ENCODE measurements around the gene NABP2.
"Not testable (repeated sequence)": the region's sequence is repeated elsewhere in the genome, so short reads cannot be mapped to it uniquely, and the experiment has no call there.

NABP2 gene

DNA sequence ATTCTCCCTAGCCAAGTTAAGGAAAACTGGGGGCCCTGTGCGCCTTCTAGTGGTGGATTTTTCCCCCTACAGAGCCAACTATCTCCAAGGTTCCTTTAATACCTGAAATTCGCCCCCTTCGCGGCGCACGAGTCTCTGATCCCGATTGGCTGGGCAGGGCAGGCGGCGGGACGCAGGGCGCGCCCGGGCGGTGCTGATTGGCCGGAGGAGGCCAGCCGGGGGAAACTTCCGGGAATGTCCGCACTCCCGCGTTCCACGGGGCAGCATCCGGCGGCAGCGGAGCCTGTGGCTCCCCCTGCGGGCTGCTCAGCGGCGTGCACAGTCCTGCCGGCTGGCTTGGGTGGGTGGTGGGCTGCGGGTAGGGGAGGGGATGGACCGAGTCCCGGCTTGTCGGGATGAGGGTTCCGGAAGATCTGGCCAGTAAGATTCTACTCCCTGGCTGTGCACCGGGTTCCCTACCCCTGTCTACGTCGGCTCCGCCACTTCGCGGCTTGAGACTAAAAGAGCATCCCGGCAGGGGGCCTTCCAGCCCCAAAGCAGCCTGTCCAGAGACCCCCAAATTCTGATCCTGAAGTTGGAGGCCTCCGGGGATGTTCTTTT, at the start of gene NABP2:
Gene NABP2 (plus strand): TSS at position 241 of the 600 bp plus-strand sequence. CDS start 515 bp downstream, outside the sequence.
- DNase-seq, result peak; percentile 95 to 97

DNA sequence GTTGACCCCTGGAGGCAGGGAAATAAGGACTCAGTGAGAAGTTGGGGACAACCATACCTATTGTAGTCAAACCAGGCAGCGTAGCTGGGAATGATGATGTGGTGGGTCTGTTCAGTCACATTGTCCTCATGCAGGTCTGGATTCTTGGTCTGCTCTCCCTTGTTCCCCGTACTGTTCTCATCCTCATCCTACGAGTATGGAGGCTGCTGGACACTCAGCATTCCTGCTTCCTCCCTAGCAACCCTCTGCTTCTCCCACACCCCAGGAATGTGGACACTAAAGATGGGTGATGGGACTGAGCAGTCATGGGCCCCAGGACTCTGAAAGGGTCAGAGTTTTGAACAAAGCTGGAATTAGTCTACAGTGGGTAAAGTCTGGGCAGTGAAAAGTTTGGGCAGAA, 45.8 kb upstream of the NABP2 start:
- no peak for DNase-seq

DNA sequence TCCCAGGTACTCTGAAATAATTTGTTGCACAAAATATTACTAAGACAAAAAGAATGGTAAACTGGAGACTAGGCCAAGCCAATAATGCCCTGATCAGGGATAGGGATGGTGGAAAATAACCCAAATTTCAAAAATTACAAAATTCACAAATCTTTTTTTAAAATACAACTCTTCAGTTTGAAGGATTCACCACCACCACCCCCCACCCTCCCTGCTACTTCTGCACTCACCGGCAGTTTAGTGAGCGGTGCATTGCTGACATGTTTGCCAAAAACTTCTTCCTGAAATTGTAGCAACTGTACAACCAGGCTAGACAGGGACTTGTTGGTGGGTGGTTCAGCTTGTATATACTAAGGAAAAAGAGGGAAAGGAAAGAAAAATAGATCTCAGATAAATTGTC, 37.2 kb upstream of the NABP2 start:
- DNase-seq, result no peak

DNA sequence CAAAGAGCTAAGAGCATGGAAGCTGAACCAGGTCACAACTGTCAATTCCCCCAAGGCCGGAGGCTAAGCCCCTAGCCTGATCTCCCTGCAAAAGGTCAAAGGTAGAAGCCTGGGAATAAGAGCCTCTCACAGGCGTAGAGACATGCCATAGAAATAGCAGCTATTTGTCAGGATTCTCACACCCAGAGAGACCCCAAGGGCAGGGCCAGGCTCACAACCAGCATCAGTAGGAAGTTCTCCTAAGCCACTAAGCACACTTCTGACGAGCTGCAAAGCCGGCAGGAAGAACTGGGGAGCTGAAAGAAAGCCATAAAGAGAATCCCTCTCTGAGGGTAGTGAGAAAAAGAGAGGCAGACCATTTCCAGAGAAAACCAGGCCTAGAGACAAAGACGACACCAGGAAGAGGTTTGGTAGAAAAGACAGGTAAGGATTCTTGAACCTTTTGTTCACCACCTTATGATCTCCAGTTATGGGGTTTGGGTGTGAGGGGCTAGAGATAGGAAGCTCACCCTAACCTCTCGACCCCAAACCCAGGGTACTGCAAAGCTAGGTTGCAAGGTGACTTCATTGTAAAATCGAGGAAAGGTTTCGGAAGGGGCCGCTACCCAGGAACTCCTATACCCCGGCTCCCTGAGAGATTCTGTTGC, 35.9 kb upstream of the NABP2 start:
- DNase-seq, result no peak

DNA sequence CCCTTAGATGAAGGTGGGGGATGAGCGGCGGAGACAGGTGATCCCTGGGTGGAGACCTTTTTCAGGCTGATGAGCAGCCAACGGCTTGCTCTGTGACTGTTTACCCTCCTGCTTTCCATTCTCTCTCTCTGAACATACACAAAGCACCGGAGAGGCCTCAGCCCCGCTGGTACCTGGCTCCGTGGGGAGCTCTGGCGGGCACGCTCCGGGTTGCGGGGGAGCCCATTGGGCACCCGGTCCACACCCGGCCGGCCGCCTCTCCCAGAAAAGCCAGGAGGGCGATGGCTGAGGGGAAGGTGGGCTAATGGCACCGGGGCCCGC, 35.4 kb upstream of the NABP2 start:
- no peak for DNase-seq

DNA sequence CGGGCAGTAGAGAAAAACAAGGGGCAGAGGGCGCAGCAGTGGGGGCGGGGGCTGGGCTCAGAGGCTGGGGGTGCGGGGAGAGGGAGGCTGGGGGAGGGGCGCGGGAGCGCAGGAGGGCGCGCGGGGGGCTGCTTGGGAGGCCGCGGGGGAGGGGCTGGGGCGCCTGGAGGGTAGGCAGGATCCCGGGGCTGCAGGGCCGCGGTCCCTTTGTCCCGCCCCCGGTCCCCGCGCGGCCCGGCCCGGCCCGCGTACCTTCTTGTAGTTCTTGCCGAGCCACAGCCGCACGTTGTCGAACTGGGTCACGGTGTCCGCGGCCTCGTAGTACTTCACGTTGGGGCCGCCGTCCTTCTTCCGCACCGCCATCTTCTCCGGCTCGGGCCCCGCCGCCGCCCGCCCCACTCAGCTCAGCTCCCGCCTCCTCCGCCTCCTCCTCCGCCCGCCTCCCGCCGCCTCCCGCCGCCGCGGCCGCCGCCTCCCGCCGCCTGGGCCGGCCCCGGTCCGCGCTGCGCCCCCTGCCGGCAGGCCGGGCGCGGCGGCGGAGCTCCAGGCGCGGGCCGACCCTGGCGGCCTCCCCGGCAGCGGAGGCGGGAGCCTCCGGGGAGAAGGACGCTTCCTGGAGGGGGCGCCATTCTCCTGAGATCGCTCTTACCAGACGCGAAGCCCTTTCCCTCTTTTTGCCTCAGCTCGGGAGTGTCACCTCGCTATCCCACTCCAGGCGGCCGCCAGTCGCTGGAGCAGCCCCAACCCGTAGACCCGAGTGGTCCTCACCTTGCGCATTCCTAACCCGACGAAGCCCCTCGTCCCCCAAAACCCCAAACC, 34.8 kb upstream of the NABP2 start, which contains the start of gene SMARCC2:
Gene SMARCC2 (minus strand): TSS at position 385 of the 819 bp plus-strand sequence. CDS start 22 bp downstream, at position 363.
- peak; percentile 72 to 91 for DNase-seq

DNA sequence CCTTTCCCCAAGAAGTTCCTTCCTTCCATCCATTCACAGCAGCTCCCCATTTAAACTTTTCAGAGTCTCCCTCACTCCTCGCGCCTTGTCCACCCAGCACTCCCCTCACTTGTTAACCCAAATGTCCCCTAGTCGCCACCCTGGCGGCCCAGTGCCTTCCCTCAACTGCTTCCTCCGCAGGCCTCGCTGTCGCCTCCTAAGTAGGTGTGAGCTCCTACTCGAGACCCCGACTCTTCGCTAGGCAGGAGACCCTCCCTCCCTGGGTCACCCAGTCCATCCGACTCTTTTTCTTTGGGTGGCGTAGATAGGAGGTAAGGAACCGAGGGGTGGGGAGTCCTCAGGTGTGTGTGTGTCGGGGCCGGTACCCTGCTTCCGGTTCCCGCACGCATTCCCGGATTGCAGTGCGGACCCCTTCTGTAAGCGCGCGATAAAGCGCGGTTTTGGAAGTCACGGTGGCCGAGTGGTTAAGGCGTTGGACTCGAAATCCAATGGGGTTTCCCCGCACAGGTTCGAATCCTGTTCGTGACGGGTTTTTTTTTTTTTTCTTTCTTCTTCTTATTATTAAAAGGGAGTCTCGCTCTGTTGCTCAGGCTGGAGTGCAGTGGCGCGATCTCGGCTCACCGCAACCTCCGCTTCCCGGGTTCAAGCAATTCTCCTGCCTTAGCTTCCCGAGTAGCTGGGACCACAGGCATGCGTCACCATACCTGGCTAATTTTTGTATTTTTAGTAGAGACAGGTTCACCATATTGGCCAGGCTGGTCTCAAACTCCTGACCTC, 34.0 kb upstream of the NABP2 start:
- peak; percentile 88 to 89 for DNase-seq

DNA sequence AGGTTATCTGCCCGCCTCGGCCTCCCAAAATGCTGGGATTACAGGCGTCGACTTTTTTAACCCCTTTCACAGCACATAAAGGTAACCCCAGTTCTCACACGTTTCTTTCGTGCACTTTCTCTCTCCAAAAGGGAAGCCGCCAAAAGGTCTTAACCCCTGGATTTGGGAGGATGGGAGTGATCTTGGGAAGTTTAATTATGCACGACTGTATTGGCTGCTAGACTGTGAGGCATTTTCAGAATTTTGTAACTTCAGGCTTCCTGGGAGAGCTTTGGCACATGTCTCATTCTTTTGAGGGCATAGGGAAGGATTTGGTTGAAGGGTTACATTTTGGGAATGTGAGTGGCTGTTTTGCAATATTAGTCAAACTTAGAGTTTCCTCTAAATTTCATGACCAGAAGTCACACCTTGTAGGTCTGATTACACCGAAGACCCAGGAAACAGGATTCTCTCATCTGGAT, 33.4 kb upstream of the NABP2 start:
- DNase-seq, result no peak

DNA sequence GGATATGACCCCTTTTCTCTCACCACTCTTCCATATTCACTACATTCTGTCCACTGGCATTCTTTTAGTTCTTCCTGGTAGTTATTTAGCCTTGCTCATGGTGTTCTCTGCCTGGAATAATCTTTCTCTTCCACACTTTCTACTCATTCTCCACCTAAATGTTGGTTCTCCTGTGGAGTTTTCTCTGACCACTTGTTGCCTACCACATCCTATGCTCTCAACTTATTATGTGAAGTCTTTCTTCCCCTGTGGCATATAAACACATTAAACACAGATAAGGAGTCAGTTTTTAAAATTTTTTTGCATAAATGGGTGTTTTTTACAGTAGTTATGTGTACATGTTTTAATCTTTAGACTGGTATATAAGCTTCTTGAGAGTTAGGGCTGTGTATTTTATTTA, 31.6 kb upstream of the NABP2 start:
- DNase-seq, result no peak

DNA sequence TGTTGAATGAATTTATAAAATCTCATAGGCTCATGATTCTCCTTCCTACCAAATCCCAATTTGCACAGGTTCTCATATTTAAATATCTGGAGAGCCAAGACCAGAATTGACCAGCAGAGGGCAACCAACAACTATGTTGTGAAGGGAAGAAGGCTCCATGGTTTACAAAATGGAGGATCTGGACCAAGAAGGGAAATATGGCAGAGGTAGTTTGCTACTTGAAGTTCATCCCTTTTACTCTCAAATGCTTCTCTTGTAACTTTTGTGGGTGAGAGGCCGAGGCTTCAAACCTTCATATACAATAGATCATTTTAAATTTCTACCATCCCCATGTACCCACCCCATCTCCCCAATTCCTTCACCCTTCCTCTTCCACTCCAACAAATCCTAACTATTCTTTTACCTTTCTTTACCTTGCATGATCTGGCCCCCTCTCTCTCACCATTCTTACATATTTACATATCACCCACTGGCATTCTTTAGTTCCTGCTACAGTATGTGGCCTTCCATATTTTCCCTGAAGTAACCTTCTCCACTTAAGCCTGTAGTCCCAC, 31.0 kb upstream of the NABP2 start:
- peak; percentile 71 to 85 for DNase-seq

DNA sequence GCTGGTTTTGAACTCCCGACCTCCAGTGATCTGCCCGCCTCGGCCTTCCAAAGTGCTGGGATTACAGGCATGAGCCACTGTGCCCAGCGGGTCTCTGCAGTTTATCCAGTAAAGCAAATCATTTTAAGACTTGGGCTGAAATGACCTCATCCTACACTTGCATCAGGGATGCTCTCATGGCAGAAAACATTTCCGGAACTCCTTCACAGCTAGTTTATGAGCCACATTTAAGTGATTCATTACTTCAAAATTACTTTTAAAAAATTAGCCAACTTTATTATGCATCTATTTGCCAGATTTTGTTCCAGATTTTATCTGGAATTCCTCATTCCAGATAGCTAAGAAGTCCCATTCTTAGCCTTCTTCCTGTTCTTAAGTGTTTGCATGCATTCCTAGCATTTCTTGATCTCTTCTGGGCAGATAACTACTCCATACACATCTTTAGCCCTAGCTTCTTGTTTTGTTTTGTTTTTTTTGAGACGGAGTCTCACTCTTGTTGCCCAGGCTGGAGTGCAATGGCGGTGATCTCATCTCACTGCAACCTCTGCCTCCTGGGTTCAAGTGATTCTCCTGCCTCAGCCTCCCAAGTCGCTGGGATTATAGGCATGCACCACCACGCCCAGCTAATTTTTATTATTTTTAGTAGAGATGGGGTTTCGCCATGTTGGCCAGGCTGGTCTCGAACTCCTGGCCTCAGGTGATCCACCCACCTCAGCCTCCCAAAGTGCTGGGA, 27.2 kb upstream of the NABP2 start:
- DNase-seq, result not testable (repeated sequence)

DNA sequence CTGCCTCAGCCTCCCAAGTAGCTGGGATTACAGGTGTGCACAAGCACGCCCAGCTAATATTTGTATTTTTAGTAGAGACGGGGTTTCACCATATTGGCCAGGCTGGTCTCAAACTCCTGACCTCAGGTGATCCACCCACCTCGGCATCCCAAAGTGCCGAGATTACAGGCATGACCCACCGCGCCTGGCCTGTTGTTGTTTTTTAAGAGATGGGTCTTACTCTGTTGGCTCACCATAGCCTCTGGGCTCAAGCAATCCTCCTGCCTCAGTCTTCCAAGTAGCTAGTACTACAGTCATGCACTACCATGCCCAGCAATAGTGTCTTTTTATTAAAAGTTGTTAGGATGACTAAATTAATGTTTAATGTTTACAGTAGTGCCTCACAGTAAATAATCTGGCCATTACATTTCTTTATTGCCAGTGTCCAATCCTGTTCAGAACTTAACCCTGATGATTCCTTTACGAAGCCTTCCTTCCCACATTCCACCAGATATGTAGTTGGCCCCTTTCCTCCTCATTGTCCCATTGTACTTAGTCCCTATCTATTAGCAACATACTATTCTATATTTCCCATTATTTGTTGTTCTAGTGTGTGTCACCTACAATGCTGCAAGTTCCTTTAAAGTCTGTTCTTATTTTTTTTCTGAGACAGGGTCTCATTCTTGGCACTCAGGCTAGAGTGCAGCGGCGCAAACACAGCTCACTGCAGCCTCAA, 26.1 kb upstream of the NABP2 start:
- DNase-seq, result no peak

DNA sequence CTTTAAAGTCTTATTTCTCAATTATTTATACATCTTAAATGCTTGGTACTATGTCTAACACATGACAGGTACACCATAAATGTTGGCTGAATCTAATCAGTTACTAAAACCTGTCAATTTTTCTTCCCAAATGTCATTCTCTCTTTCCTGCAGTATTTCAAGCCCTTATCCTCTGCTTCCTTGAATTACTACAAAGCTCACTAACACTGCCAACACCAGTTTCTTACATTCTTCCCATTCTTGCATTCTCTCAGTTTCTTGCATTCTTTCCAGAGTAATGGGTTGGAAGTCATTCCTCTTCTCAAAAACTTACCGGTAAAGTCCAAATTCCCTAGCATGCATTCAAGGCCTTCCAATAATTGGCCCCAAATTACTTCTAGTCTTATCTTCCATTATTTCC, 25.3 kb upstream of the NABP2 start:
- DNase-seq, result no peak

DNA sequence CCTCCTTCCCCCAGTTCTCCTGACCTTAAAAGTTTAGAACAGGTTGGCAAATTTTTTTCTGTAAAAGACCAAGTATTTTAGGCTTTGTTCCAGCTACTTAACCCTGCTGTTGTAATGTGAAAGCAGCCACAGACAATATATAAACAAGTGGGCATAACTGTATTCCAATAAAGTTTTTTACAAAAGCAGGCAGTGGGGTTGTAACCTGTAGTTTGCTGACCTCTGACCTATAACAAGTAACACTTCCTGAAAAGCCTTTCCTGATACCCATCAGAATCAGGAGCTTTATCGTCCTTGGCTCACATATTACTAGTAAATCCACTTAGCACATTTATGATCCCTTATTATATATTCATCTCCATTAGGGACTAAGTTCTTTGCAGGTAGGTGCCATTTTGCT, 21.8 kb upstream of the NABP2 start:
- DNase-seq, result no peak

DNA sequence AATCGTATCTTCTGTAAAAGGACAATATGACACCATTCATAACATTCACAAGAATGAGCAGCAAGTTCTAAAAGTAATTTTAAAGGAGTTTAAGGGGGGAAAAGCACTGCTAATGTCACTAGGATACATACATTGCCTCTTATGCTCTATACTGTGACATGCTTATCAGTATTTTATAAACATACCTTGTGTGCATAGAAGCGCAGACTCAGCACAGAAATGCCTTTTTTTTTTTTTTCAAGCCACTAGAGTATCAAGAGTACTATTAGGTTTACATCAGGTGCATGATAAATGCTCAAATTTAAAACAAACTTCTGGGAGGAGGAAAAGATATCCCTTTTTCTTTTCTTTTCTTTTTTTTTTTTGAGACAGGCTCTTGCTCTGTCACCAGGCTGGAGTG, 21.3 kb upstream of the NABP2 start:
- no peak for DNase-seq

DNA sequence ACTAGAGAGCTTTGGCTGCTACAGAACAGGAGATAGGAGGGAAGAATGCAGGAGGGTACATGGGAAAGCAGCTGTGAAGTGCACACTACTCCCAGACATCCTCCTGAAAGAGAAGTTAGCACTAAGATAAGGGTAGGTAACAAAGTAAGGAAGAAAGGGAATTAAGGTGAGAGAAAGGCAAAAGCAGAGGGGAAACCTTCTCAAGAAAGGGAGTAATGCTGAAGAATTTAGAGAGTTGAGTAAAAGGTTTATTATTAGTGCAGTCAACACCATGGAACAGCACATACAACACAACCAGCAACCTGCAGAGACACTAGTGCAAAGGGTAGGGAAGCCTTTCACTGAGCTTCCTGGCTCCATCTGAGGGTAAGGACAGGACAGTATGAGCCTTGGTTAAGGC, 19.9 kb upstream of the NABP2 start:
- no peak for DNase-seq

DNA sequence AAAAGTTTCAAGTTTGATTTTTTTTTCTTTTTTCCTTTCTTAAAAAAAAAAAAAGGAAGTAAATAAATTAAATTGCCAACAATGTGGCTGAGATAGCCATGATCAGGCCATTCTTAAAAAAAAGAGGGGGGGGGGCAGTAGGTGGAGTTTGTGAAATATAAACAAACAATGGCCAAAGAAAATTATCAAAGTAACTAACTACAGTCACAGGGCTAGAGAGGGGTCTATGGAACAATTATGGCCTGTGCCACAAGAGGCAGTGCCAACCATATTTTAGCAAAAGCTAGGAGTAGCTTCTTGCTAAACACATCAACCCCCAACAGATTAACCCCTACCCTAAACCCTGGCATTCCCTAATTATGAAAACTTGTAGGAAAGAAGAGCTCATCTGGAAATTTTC, 18.7 kb upstream of the NABP2 start:
- no peak for DNase-seq

DNA sequence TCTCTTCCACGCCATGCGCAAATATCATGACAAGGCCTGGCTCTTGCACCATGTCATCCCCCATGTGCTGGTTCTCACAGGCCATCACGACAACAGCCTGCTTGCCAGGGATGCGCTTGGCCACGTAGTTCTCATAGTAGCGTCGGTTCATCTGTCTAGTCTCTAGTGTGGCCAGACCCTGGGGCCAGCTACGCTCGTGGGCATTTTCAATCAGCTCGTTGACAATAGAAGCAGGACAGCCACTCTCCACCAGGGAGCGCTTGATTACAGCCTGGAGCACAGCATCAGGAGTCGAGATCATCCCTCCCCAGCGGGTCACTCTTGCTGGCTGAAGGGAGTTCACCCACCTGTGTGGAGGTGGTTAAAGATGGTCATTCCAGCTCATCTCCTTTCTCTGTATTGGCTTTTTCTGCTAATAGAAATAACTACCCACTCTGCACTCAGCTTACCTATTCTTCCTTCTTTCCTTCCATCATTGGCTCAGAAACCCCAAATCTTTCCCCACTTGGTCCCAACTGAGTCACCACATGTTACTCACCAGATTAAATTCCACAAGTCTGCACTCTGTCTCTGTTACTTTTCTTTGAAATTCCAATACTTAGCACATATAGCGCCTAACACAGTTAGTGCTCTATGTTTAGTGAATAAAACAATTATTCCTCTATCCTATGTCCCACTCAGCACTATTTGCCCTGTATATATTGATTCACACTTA, 17.5 kb upstream of the NABP2 start:
- peak in 1 of 2 experiments; percentile 6 for DNase-seq

DNA sequence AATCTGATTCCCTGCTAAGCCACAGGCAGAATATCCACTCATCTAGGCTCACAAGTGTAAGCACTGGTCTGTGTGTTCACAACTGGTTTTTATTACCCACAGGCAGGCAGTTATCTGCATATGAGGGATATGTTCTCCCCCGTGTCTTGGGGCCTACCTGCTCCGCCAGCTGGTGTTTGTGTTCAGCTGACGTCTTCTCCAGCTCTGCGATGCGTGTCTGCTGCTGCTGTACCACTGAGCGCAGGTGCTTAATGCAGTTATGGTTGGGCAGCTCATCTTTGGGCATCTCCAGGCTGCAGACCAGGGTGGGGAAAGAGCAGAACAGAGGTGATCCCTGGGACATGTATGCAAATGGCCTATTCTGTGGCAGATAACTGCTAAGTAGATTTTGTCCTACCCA, 16.1 kb upstream of the NABP2 start:
- DNase-seq, result no peak

DNA sequence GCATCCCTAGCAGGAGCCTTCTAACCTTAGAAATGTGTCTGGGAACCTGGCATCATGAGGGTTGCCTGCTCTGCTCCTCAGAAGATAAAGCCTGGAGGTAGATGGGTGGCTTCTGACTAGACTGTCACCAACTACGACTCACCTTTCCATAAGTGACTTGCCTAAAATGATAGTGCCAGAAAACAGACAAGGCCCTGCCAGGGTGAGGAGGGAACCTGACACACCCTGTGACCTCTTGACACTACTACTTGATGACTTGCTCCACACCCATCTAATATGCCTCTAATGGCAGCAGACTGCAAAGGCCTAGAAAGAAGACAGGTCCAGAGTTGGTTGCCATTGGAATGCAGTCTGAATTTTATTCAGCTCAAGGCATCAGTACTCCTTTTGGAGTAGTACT, 11.8 kb upstream of the NABP2 start:
- DNase-seq, result no peak

DNA sequence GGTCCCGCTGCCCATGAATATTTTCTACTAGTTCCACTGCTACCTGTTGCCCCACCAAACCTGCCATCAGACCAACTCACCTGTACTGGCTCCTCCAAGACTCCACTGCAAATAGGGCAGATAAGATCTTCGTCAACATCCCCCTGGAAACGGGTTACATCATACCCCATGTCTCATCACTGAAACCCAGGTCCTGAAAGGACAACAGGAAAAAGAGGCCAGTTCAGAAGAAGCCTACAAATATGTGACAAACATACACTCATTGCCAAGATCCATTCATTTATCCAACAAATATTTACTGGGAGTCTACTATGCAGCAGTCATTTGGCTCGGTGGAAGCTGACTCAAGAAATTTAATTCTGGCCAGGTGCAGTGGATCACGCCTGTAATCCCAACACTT, 10.3 kb upstream of the NABP2 start:
- no peak for DNase-seq
